Adrenal gland (tissue), 12 donors: ENCODE results near the gene TUSC1. TPM values are rescaled to one million over a fixed set of nuclear protein-coding genes. Genes with fewer than 3 reads are reported as not detected.
A peak's percentile ranks its signal among the peaks of the same experiment; 100 is the strongest.

Source experiments
- DNase-seq, 7 donors: peaks; one replicate each; pipeline ENCODE4 v3.0.0-alpha.2; 2019 to 2020
- H3K27ac ChIP-seq, 5 donors: fragments of 200-600 bp; sonication (generic) in 4 of 5; 1 replicate in 3 of 5; 2 replicates in 2 of 5; pipeline versions ENCODE4 v1.5.1 to v1.8.0; 2016 to 2020; ENCODE audit warnings: mild to moderate bottlenecking in 1 of 5
- H3K27me3 ChIP-seq: fragments of 200-600 bp; 2 replicates; pipeline ENCODE4 v1.8.0; 2021
- H3K36me3 ChIP-seq, 2 donors: fragments of 200-600 bp; replicated peaks in 1 of 2; 1 replicate in 1 of 2; 2 replicates in 1 of 2; pipeline versions ENCODE4 v1.5.1 to v1.8.0; 2018 to 2022
- H3K4me1 ChIP-seq, 2 donors: fragments of 200-600 bp; replicated peaks in 1 of 2; 1 replicate in 1 of 2; 2 replicates in 1 of 2; pipeline versions ENCODE4 v1.5.1 to v1.8.0; 2018 to 2021
- H3K4me3 ChIP-seq, 4 donors: fragments of 200-600 bp; sonication (generic) in 3 of 4; one replicate each; pipeline ENCODE4 v1.5.1; 2016 to 2018
- H3K9me3 ChIP-seq, 3 donors: fragments of 200-600 bp; sonication (generic) in 1 of 3; replicated peaks in 1 of 3; 1 replicate in 2 of 3; 2 replicates in 1 of 3; pipeline versions ENCODE4 v1.5.1 to v1.8.0; 2016 to 2021
- POLR2A ChIP-seq, 2 donors: fragments of 450-650 bp; IDR thresholded peaks; one replicate each; pipeline ENCODE4 v1.6.1; 2017; ENCODE audit warnings: antibody characterized with exemption in 2 of 2, mild to moderate bottlenecking in 2 of 2, moderate library complexity in 1 of 2
- WGBS, 4 donors: extraction: QIAGEN DNeasy Blood & Tissue Kit in 2 of 4; methylation state at CpG; one replicate each; pipeline versions ENCODE4 v1.1.5 to v1.1.7; 2013 to 2017; 5-methylcytosine and 5-hydroxymethylcytosine counted together
- intact Hi-C, 2 donors: fragments of 100-400 bp; cut with DNase I; formaldehyde crosslinking; loops; one replicate each; pipeline versions ENCODE4 v1.14.1 to v1.15.0; 2022 to 2023
- polyA plus RNA-seq, 3 donors: library from polyadenylated mRNA; stranded (reverse); fragments of 200-250 nt in 2 of 3; fragments of 350-450 nt in 1 of 3; fragmentation: Illumina TruSeq in 1 of 3; extraction: RNeasy Lipid Tissue Mini Kit (QIAGEN cat#74804) in 1 of 3; gene quantifications; one replicate each; pipeline ENCODE4 v1.2.3, GENCODE V29; 2013 to 2014
- total RNA-seq, 9 donors: library from RNA; depleted of rRNA in 4 of 9; stranded (reverse); fragments of >200 nt in 4 of 9; fragments of 120-200 nt in 1 of 9; fragmentation: NEBNext Ultra II Directional in 1 of 9; extraction: Animal tissue kit (Norgen Biotek cat#: 25700) in 1 of 9; gene quantifications; one replicate each; pipeline versions ENCODE4 v1.1.0 to v1.2.4, GENCODE V29; 2013 to 2023
- TF ChIP-seq, protein P1 (sequence below), 6 experiments: fragments of 450-650 bp in 4 of 6; fragments of 200-600 bp in 2 of 6; sonication (generic) in 1 of 6; IDR thresholded peaks; 1 replicate in 5 of 6; 2 replicates in 1 of 6; pipeline versions ENCODE4 v1.5.1 to v1.8.0; 2016 to 2021; ENCODE audit warnings: antibody characterized with exemption in 6 of 6, mild to moderate bottlenecking in 2 of 6, moderate library complexity in 1 of 6
- donor health status: healthy with polysubstance abuse.
- donor health status: Bipolar disorder and iron deficiency.
- donor health status: DM: yes; HTN: yes; CAD: no.
- donor health status: DM: no; HTN: no; CAD: no.
- donor health status: DM: no; HTN: no; CAD: no.
- donor health status: DM: yes; HTN: yes; CAD: no.

TUSC1 gene
- total and polyA plus RNA-seq, 12 donors = 5.2 to 31.1 (median 14.8) TPM

DNA sequence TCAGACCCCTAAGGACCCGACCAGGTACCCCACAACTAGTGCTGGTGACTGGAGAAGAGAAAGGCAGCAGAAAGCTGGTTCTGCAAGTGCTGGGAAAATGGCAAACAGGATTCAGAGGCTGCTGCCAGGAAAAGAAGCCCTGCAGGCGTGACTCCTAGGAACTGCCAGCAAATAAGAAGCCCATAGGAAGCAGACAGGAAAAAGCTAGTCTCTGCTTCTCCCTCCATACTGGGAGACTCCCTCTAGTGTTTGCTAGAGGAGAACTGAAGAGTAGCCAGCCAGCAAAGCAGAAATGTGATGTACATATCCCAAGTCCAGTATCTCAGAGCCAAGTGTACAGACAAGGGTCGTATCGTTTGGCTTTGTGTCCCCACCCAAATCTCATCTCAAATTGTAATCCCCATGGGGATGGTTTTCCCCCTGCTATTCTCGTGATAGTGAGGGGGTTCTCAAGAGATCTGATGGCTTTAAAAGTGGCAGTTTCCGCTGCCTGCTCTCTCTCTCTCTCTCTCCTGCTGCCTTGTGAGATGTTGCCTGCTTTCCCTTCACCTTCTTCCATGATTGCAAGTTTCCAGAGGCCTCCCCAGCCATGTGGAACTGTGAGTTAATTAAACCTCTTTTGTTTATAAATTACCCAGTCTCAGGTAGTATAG, 38.1 kb upstream of the TUSC1 start:
- intact Hi-C loops = no loop called here
- no peaks in the 10 kb centered on the region for H3K4me1 ChIP-seq
- H3K9me3 ChIP-seq = no peaks in the 10 kb centered on the region
- no peaks in the 10 kb centered on the region for H3K27me3 ChIP-seq
- no peak overlapping the region for H3K27ac ChIP-seq
- no peak for TF ChIP-seq POLR2A (IDR thresholded peaks at IDR 0.05)
- TF ChIP-seq, protein P1, sequence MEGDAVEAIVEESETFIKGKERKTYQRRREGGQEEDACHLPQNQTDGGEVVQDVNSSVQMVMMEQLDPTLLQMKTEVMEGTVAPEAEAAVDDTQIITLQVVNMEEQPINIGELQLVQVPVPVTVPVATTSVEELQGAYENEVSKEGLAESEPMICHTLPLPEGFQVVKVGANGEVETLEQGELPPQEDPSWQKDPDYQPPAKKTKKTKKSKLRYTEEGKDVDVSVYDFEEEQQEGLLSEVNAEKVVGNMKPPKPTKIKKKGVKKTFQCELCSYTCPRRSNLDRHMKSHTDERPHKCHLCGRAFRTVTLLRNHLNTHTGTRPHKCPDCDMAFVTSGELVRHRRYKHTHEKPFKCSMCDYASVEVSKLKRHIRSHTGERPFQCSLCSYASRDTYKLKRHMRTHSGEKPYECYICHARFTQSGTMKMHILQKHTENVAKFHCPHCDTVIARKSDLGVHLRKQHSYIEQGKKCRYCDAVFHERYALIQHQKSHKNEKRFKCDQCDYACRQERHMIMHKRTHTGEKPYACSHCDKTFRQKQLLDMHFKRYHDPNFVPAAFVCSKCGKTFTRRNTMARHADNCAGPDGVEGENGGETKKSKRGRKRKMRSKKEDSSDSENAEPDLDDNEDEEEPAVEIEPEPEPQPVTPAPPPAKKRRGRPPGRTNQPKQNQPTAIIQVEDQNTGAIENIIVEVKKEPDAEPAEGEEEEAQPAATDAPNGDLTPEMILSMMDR (IDR thresholded peaks at IDR 0.05) = peak; percentile 33 to 52 (median 42)
- no peak overlapping the region for H3K4me3 ChIP-seq
- no peaks in the 10 kb centered on the region for H3K36me3 ChIP-seq
- DNase-seq = peak in 6 of 7 donors; percentile 9 to 53 (median 32)
- 53 to 64% (median 60%) methylated on average over 6 of the region's 6 CpGs for WGBS, 4 donors

DNA sequence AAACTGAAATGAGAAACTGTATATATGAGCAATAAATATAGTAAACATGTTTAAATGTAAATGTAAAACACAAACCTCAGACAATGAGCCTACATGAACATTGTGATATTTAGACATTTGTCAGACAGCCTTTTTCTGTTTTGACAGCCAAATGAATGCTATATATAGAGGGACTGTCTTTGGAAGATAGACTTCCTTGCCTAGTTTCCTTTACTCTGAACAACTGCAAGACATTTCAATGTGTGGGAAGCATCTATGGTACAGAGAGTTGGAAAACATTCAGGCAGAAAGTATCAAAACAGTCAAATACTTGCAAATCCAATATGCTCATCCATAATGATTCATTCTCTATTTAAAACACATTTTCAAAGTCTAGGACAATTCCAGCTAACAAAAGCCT, 31.7 kb upstream of the TUSC1 start:
- Histone ChIP-seq H3K4me3 (no peak overlapping the region), H3K27ac (no peak overlapping the region), H3K27me3 (no peaks in the 10 kb centered on the region), H3K4me1 (no peaks in the 10 kb centered on the region), H3K36me3 (no peaks in the 10 kb centered on the region), H3K9me3 (no peaks in the 10 kb centered on the region)
- no peak for DNase-seq
- TF ChIP-seq, protein P1 (IDR thresholded peaks at IDR 0.05) = no peak
- TF ChIP-seq POLR2A (IDR thresholded peaks at IDR 0.05) = no peak
- intact Hi-C loops = no loop called here

DNA sequence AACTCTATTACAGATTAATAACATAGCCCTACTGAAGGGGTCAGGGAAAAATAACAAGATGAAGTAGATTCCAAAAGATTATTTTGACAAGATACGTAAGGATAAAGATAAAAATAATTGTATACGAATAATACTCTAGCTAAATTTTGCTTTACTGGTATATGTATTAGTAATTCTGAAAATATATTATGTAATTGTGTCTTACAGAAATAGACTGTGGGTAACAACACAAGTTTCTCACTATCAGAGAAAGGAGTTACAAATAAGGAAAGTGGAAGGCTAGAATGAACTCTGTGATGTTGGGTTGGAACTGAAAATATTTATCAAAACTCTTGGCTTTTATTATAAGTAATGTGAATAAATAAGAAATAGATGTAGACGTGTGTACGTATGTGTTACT, 26.6 kb upstream of the TUSC1 start:
- H3K27ac ChIP-seq = no peak overlapping the region
- 89 to 94% (median 90%) methylated on average over 4 of the region's 4 CpGs for WGBS, 4 donors
- no peak for DNase-seq

DNA sequence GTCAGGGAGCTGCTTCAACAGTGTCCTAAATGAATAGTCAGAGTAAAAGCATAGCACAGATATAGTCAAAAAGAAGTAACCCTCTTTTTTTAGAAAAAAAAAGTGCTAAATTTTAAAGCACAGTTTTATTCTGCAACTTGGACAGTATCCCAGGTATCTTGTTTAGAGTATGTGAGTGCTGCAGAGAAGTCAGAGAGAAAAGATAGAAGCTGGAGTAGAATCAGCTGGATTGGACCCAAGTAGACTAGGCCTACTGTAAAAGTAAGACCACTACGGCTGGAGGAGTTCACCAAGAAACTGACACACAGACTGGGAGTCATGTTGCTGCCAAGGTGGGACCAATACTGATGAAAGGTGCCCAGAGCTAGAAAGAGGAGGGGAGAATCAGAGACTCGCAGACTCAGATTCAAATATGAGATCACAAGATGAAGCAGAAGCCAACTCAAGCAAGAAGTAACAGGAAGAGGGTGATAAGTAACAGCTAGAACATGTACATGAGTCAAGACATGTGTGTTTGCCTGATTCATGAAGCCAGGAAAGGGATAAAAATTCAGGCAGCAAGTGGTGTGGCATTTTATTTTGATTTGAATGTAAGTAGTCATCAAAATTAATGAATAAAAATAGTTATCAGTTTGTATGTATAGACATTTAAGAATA, 25.6 kb upstream of the TUSC1 start:
- no peak for DNase-seq
- 69 to 82% (median 69%) methylated on average over 2 of the region's 2 CpGs for WGBS, 4 donors
- H3K27ac ChIP-seq = no peak overlapping the region
- intact Hi-C loops = no loop called here
- no peaks in the 10 kb centered on the region for H3K36me3 ChIP-seq
- H3K9me3 ChIP-seq = no peaks in the 10 kb centered on the region
- no peaks in the 10 kb centered on the region for H3K27me3 ChIP-seq
- H3K4me1 ChIP-seq = no peaks in the 10 kb centered on the region
- H3K4me3 ChIP-seq = no peak overlapping the region
- TF ChIP-seq, protein P1 (IDR thresholded peaks at IDR 0.05) = no peak
- no peak for TF ChIP-seq POLR2A (IDR thresholded peaks at IDR 0.05)

More for the DNA sequence above, 26.6 kb upstream of the TUSC1 start:
- H3K4me3 ChIP-seq = no peak overlapping the region
- H3K36me3 ChIP-seq = no peaks in the 10 kb centered on the region
- TF ChIP-seq POLR2A (IDR thresholded peaks at IDR 0.05) = no peak
- TF ChIP-seq, protein P1 (IDR thresholded peaks at IDR 0.05) = no peak
- intact Hi-C loops = no loop called here
- no peaks in the 10 kb centered on the region for H3K9me3 ChIP-seq
- no peaks in the 10 kb centered on the region for H3K27me3 ChIP-seq
- H3K4me1 ChIP-seq = no peaks in the 10 kb centered on the region
